DMS79 (cell line): ENCODE results near the gene FAM234A.
"Not testable (repeated sequence)": the region's sequence is repeated elsewhere in the genome, so short reads cannot be mapped to it uniquely, and the experiment has no call there.

Experiments
- DNase-seq: peaks from one replicate; lab custom pipeline; 2025; lab: John Stamatoyannopoulos, UW

Gene FAM234A

DNA sequence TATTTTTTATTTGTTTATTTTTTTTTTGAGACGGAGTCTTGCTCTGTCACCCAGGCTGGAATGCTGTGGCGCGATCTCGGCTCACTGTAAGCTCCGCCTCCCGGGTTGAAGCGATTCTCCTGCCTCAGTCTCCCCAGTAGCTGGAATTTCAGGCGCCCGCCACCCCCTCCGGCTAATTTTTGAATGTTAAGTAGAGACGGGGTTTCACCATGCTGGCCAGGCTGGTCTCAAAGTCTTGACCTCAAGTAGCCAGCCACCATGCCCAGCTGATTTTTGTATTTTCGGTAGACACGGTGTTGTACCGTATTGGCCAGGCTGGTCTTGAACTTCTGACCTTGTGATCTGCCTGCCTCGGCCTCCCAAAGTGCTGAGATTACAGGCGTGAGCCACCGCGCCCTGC is 4.3 kb upstream of the FAM234A start:
- DNase-seq = not testable (repeated sequence)

DNA sequence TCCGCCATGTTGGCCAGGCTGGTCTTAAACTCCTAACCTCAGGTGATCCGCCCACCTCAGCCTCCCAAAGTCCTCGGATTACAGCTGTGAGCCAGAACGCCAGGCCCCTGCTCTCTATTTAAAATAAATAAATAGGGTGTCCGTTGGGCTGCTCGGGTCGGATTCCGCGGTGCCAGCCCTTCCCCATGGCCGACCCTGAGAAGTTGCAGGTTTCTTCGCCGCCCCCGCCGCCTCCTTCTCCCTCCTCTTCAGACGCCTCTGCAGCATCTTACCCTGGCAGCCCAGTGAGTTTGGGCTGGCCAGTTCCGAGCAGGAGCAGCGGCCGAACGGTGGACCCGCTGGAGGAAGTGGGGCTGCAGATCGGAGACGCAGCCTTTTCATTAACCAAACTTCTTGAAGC is 3.7 kb upstream of the FAM234A start:
- no peak for DNase-seq

DNA sequence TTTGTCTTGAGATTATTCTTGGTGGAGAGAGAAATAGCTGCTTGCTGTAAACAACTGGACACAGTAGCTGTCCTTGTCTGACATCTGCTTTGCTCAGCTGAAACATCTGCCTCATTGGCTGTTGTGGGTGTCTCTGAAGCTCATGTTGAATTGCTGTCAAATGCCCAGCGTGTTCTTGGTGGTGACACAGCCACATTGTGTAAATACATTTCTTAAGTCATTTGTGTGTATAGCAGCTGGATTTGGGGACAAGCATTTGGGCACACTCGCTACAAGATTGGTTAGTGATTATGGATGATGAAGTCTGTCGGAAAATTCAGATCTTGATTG is 5.3 kb downstream of the FAM234A start:
- no peak for DNase-seq

DNA sequence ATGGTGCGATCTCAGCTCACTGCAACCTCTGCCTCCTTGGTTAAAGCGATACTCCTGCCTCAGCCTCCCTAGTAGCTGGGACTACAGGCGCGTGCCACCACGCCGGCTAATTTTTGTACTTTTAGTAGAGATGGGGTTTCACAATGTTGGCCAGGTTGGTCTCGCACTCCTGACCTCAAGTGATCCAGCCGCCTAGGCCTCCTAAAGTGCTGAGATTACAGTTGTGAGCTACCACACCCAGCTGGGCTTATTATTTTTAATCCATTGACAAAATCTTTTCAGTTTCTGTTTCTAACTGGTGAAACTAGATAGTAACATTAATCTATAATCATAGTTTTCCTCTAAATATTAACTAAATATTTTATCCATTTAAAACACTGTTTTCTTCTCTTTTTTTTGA is 5.9 kb downstream of the FAM234A start:
- no peak for DNase-seq

- DNase-seq = no peak
Measured at GRCh38 chr16:242281-242680, 7.7 kb downstream of the FAM234A start.

GRCh38 chr16:243348-243747 is 8.7 kb downstream of the FAM234A start:
- DNase-seq = no peak

DNA sequence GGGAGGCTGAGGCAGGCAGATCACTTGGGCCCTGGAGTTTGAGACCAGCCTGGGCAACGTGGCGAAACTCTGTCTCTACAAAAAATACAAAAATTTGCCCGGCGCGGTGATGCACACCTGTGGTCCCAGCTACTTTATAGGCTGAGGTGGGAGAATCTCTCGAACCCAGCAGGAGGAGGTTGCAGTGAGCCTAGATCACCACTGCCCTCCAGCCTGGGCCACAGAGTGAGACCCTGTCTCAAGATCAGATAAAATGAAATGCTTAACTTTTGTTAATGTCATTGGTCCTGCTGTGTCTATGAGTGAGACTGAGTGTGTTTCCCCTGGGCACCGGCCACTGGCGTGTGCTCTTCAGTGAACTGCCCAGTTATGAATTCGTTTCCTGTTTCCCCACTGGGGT is 10.5 kb downstream of the FAM234A start:
- no peak for DNase-seq

DNA sequence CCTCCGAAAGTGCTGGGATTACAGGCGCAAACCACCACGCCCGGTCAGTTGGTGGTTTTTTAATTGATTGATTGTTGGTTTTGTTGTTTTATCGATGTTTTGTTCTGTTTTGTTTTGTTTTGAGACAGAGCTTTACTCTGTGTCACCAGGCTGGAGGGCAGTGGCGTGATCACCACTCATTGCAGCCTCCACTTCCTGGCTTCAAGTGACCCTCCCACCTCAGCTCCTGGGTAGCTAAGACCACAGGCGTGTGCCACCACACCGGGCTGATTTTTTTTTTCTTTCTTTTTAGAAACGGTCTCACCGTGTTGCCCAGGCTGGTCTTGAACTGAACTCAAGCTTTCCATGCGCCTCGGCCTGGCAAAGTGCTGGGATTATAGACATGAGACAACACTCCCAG is 12.4 kb downstream of the FAM234A start:
- no peak for DNase-seq

- DNase-seq = no peak
Measured at GRCh38 chr16:249431-249830, 14.8 kb downstream of the FAM234A start.

GRCh38 chr16:252366-253337 is 18.0 kb downstream of the FAM234A start:
- DNase-seq = no peak

DNA sequence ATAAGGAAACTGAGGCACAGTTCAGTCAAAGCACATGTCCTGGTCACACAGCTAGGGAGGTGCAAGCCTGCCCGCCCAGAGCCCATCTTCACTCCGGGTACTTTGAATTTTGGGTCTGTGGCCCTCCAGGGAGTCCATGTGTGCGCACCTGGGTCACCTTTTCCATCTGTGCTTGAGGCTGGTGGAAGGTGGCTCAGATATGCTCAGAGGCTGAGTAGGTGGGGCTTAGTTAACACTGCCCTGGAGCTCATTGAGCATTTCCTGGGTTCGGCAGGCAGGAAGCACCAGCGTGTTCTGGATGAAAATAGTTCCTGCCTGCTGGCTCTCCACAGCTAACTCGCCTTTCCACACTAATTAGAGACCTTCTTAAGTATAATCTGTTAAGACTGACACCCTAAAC is 19.2 kb downstream of the FAM234A start:
- DNase-seq = no peak

DNA sequence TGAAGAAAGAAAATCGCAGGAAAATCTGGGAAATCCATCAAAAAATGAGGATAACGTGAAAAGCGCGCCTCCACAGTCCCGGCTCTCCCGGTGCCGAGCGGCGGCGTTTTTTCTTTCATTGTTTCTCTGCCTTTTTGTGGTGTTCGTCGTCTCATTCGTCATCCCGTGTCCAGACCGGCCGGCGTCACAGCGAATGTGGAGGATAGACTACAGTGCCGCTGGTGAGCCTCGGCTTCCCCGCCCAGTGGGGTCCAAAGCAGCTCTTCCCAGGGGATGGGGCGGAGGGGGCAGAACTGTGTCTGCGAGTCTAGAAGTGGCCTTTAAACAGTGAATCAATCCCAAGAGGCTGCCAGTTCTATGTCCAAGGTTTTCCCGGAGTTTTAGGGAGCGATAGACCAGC is 19.8 kb downstream of the FAM234A start:
- DNase-seq = no peak

GRCh38 chr16:255183-255582 is 20.6 kb downstream of the FAM234A start:
- DNase-seq = no peak

DNA sequence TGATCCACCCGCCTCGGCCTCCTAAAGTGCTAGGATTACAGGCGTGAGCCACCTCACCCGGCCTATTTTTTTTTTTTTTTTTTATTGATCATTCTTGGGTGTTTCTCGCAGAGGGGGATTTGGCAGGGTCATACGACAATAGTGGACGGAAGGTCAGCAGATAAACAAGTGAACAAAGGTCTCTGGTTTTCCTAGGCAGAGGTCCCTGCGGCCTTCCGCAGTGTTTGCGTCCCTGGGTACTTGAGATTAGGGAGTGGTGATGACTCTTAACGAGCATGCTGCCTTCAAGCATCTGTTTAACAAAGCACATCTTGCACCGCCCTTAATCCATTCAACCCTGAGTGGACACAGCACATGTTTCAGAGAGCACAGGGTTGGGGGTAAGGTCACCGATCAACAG is 23.5 kb downstream of the FAM234A start:
- DNase-seq = not testable (repeated sequence)

- DNase-seq = no peak
Measured at GRCh38 chr16:259226-259625, 24.6 kb downstream of the FAM234A start.

GRCh38 chr16:259814-260253 is 25.2 kb downstream of the FAM234A start:
- DNase-seq = no peak

DNA sequence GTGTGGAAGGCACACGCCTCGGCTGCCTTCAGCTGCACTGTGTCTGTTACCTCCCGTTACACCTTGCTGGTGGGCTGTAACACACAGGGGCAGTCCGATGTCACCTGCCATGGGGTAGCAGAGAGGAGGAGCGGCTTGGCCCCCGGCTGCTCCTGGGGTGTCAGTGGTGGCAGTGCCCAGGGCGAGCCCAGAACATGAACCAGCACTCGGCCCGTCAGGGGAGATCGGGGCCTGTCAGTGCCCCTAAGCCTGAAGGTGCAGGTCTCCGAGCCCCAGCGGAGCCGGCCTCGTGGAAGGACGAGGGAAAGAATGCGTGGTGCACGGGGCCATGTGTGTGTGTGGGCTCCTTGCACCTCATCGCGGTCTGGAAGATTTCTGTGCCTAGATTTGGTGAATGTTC is 25.7 kb downstream of the FAM234A start:
- DNase-seq = no peak

GRCh38 chr16:261031-261691 is 26.5 kb downstream of the FAM234A start:
- peak; percentile 82 for DNase-seq

- DNase-seq = no peak
Measured at GRCh38 chr16:262121-262745, 27.6 kb downstream of the FAM234A start.

DNA sequence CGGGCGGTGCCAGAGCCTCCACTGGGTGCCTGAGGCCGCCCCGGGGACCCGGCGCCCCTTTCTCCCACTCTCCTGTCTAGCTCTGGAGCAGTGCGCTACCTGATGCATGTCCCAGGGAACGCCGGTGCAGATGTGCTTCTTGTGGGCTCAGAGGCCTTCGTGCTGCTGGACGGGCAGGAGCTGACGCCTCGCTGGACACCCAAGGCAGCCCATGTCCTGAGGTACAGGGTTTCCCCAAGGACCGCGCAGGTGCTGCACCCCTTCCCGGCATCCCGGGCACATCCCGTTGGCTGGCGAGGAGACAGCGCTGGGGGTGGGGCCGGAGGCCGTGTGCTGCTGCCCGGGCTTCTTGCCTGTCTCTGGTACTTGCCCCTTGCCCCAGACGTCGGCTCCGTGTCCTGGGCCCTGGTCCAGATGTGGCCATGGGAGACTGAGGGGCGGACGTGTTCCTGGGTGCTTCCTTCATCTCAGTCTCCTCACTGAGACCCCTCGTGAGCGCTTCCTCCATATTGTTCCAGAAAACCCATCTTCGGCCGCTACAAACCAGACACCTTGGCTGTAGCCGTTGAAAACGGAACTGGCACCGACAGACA is 28.7 kb downstream of the FAM234A start:
- DNase-seq = no peak

DNA sequence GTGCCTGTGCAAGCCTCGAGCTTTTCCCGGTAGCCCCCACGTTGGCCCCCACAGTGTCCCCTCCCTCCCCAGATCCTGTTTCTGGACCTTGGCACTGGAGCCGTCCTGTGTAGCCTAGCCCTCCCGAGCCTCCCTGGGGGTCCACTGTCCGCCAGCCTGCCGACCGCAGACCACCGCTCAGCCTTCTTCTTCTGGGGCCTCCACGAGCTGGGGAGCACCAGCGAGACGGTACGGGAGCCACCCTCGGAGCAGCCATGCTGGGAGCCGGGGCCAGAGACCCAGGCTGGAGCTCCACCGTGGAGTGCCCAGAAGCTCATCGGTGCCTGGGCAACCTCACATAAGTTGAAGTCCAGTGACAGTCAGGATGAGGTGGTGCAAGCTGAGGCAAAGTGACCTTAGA is 29.3 kb downstream of the FAM234A start:
- DNase-seq = no peak

DNA sequence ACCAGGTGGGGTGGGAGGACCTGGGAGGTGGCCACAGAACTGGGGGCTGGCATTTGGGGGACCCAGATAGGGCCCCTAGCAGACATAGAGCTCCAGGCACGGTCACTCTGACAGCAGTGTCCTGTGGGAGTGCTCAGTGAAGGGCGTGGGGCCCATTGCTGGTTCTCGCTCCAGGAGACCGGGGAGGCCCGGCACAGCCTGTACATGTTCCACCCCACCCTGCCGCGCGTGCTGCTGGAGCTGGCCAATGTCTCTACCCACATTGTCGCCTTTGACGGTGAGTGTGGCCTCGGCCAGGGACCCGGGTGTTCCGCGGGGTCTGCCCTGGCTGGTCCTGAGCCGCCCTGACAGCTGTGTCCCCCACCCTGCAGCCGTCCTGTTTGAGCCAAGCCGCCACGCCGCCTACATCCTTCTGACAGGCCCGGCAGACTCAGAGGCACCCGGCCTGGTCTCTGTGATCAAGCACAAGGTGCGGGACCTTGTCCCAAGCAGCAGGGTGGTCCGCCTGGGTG is 29.9 kb downstream of the FAM234A start:
- no peak for DNase-seq
